K562 (cell line): ENCODE results near the gene SRRT. TPM values are rescaled to one million over a fixed set of nuclear protein-coding genes. Genes with fewer than 3 reads are reported as not detected.

Experiments
- AFF4 ChIP-seq: sonication (generic); formaldehyde crosslinking; IDR thresholded peaks from 2 replicates; pipeline ENCODE4 v1.8.0; 2023; ENCODE audit warnings: mild to moderate bottlenecking, missing genetic modification reagents
- ARNT ChIP-seq, 2 experiments: fragments of 450-650 bp; IDR thresholded peaks; 2 replicates each; pipeline ENCODE4 v1.6.1; 2016; ENCODE audit warnings: mild to moderate bottlenecking in 1 of 2
- CBX1 ChIP-seq: sonication (generic); IDR thresholded peaks from 2 replicates; pipeline ENCODE4 v1.6.1; 2016; ENCODE audit warnings: antibody characterized with exemption, low read depth, mild to moderate bottlenecking
- CBX8 ChIP-seq: fragments of 200-600 bp; sonication (generic); IDR thresholded peaks from 2 replicates; pipeline ENCODE4 v1.6.1; 2012; ENCODE audit warnings: borderline replicate concordance, mixed run types, low read depth, mild to moderate bottlenecking, moderate library complexity, mixed read lengths, low read length, control low read depth, inconsistent platforms; ENCODE audit not compliant: poor library complexity, severe bottlenecking; ENCODE audit errors: extremely low read depth
- CREM ChIP-seq: IDR thresholded peaks from 2 replicates; pipeline ENCODE4 v1.6.1; 2014; ENCODE audit warnings: antibody characterized with exemption, low read depth
- DEAF1 ChIP-seq: fragments of 450-650 bp; formaldehyde crosslinking; IDR thresholded peaks from 2 replicates; pipeline ENCODE4 v1.4.0; 2020; ENCODE audit warnings: mild to moderate bottlenecking, moderate library complexity
- E2F6 ChIP-seq, 2 experiments: IDR thresholded peaks; 2 replicates each; pipeline ENCODE4 v1.6.1; 2011; ENCODE audit warnings: borderline replicate concordance in 1 of 2, control low read depth in 1 of 2, low read depth in 1 of 2, low read length in 1 of 2, mild to moderate bottlenecking in 1 of 2, mixed read lengths in 1 of 2, moderate library complexity in 1 of 2; ENCODE audit not compliant: insufficient read depth in 1 of 2, insufficient read length in 1 of 2, poor library complexity in 1 of 2, severe bottlenecking in 1 of 2; ENCODE audit errors: extremely low read depth in 1 of 2
- EZH2 ChIP-seq: IDR thresholded peaks from 2 replicates; pipeline ENCODE4 v1.6.1; 2012; ENCODE audit warnings: low read depth, mild to moderate bottlenecking, inconsistent platforms, low read length, borderline replicate concordance
- MED1 ChIP-seq: sonication (generic); formaldehyde crosslinking; IDR thresholded peaks from 2 replicates; pipeline ENCODE4 v1.8.1; 2023; ENCODE audit warnings: missing genetic modification reagents, borderline replicate concordance
- NR0B1 ChIP-seq: fragments of 450-650 bp; IDR thresholded peaks from one replicate; pipeline ENCODE4 v1.6.1; 2018; ENCODE audit warnings: mild to moderate bottlenecking, moderate library complexity; ENCODE audit not compliant: partially characterized antibody
- PATZ1 ChIP-seq: fragments of 250-450 bp; sonication (Bioruptor Pico); IDR thresholded peaks from 2 replicates; pipeline ENCODE4 v1.5.0; 2020; ENCODE audit warnings: mild to moderate bottlenecking, borderline replicate concordance
- PHB ChIP-seq: fragments of 250-450 bp; sonication (Bioruptor Pico); IDR thresholded peaks from 2 replicates; pipeline ENCODE4 v1.5.0; 2021
- POLR2H ChIP-seq: IDR thresholded peaks from 2 replicates; pipeline ENCODE4 v1.6.1; 2016; ENCODE audit warnings: missing genetic modification characterization, low read depth, mild to moderate bottlenecking, control low read depth, missing compliant biosample characterization, moderate library complexity
- SLC30A9 ChIP-seq: fragments of 250-450 bp; sonication (Bioruptor Pico); IDR thresholded peaks from 2 replicates; pipeline ENCODE4 v1.8.0; 2022; ENCODE audit warnings: mild to moderate bottlenecking, moderate library complexity
- ZNF143 ChIP-seq: sonication (generic); formaldehyde crosslinking; IDR thresholded peaks from 2 replicates; pipeline ENCODE4 v1.9.0; 2022; ENCODE audit warnings: mild to moderate bottlenecking, missing genetic modification reagents
- ZNF785 ChIP-seq: fragments of 250-450 bp; sonication (Bioruptor Pico); IDR thresholded peaks from 2 replicates; pipeline ENCODE4 v1.4.0; 2020; ENCODE audit warnings: mild to moderate bottlenecking
- polyA plus RNA-seq, 8 experiments: library from polyadenylated mRNA; depleted of rRNA in 4 of 8; stranded (reverse) in 5 of 8; unstranded in 3 of 8; fragments of >200 nt; fragmentation: Nextera tagmentation in 2 of 8; fragmentation: Illumina TruSeq in 1 of 8; extraction: Ambion mirVana in 2 of 8; extraction: Trizol in 1 of 8; gene quantifications; 2 replicates each; pipeline versions ENCODE4 v1.2.1 to v1.2.3, GENCODE V29; 2011 to 2014; ENCODE audit warnings: inconsistent platforms in 1 of 8, missing spikeins in 1 of 8
- total RNA-seq, 7 experiments: library from RNA; depleted of rRNA in 6 of 7; stranded (reverse); fragments of >200 nt in 6 of 7; fragmentation: Illumina TruSeq in 2 of 7; extraction: Trizol in 2 of 7; gene quantifications; 2 replicates each; pipeline versions ENCODE4 v1.2.1 to v1.2.3, GENCODE V29; 2011 to 2021; ENCODE audit warnings: low replicate concordance in 1 of 7

The SRRT gene
- total and polyA plus RNA-seq, 9 of the 15 experiments (the other 6 are each of a cell fraction or from before 2014, with no cell fraction given), result 10.3 to 263 (median 84.4) TPM

GRCh38 chr7:100888988-100889750 lies 14.3 kb downstream of the SRRT start, which contains the start of gene UFSP1 (continued):
- TF ChIP-seq PATZ1 (CRISPR knock-in tag), result no peak
- TF ChIP-seq ZNF143 (CRISPR knock-in tag), result peak; percentile 70
- no peak for TF ChIP-seq SLC30A9 (CRISPR knock-in tag)
- TF ChIP-seq DEAF1 (CRISPR knock-in tag), result no peak
- no peak for TF ChIP-seq NR0B1
- TF ChIP-seq POLR2H (tag), result peak; percentile 45
- TF ChIP-seq CBX8, result no peak
- TF ChIP-seq EZH2, result no peak
- TF ChIP-seq ZNF785 (CRISPR knock-in tag), result no peak
- TF ChIP-seq PHB (CRISPR knock-in tag), result peak; percentile 26; the same call in 1 of the 2 replicates
- peak; percentile 53 for TF ChIP-seq CREM
- TF ChIP-seq MED1 (CRISPR knock-in tag), result 0 out of 2 replicates have a peak, but pooled peaks have one; percentile 45
- peak; percentile 93 to 94 for TF ChIP-seq E2F6 (IDR thresholded peaks at IDR 0.05; ENCODE audit: borderline replicate concordance in 1 of 2, extremely low read depth in 1 of 2, insufficient read depth in 1 of 2, insufficient read length in 1 of 2, low read depth in 1 of 2, low read length in 1 of 2, poor library complexity in 1 of 2, severe bottlenecking in 1 of 2)
- peak; percentile 34 for TF ChIP-seq CBX1
- TF ChIP-seq ARNT (IDR thresholded peaks at IDR 0.05), result no peak
- TF ChIP-seq AFF4 (CRISPR knock-in tag), result no peak; the same call in 1 of the 2 replicates
